NCI-H446 treated with DMSO at 0.1 percent for 48 hours (cell line): ENCODE data around the gene UBASH3A.

Experiments
- DNase-seq: peaks from one replicate; lab custom pipeline; 2025; lab: John Stamatoyannopoulos, UW

UBASH3A gene

GRCh38 chr21:42411197-42411869 lies 7.6 kb downstream of the UBASH3A start:
- no peak for DNase-seq

- DNase-seq: no peak
Observed at GRCh38 chr21:42411891-42412635, 8.4 kb downstream of the UBASH3A start.

DNA sequence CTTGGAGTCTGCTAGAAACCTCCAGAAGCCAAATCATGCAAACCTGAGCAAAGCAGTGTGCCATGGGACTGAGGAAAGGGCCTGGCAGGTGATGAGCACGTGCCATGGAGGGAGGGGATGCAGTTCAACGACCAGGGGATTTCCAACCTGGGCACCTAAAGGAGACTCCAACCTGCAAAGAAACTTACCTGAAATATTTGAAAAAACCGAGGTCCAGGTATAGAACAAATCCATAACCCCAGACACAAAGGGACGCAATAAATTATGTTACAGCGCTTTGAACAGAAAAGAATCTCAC lies 8.9 kb downstream of the UBASH3A start:
- no peak for DNase-seq

GRCh38 chr21:42413093-42413492 lies 9.4 kb downstream of the UBASH3A start:
- no peak for DNase-seq

- no peak for DNase-seq
Observed at GRCh38 chr21:42413500-42413899, 9.8 kb downstream of the UBASH3A start.

DNA sequence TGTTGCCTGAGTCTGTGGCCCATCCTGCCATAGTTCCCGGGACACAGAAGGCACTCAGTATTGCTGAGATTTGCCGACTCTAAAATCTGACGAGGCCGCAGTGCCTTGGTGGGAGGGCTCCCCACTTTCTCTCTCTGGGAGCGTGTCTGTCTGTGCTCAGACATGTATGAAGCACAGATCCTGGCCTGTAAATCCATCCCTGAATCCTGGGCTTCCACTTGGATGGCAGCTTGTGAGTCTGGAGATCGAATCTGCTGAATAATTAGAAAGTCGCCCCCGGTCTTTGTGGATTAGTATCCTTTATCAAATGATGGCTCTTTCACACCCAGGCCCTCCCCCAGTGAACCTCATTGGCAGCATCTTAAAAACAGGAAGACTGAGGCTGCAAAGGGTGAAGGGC lies 10.4 kb downstream of the UBASH3A start:
- no peak for DNase-seq

DNA sequence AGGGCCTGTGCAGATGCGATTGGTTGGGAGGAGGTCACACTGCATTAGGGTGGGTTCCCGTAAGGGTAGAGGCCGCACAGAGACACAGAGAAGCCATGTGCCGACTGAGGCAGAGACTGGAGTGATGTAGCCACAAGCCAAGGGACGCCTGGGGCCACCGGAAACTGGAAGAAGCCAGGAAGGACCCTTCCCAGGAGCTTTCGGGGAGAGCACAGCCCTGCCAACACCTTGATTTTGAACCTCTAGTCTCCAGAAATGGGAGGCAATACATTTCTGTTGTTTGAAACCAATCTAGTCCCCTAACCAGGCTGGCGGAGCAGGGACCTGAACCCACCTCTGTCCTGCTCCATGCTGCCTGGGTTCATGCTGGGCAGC lies 10.8 kb downstream of the UBASH3A start:
- no peak for DNase-seq

GRCh38 chr21:42414928-42415769 lies 11.4 kb downstream of the UBASH3A start:
- no peak for DNase-seq

- DNase-seq: no peak
Observed at GRCh38 chr21:42417533-42417932, 13.8 kb downstream of the UBASH3A start.

GRCh38 chr21:42418886-42419285 lies 15.2 kb downstream of the UBASH3A start:
- no peak for DNase-seq

DNA sequence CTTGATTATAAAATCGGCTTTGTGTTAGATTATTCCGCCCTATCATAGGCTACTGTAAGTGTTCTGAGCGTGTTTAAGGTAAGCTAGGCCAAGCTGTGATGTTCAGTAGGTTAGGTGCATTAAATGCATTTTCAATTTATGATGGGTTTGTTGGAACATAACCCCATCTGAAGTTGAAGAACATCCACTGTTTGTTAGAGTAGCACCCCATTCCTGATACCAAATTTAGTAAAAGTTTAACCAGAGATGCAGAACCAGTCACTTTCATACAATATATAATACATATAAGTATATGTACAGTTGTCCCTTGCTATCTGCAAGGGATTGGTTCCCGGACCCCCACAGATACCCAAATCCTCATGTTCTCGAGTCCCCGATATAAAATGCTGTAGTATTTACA lies 16.1 kb downstream of the UBASH3A start:
- no peak for DNase-seq

- no peak for DNase-seq
Observed at GRCh38 chr21:42421018-42421793, 17.5 kb downstream of the UBASH3A start.

DNA sequence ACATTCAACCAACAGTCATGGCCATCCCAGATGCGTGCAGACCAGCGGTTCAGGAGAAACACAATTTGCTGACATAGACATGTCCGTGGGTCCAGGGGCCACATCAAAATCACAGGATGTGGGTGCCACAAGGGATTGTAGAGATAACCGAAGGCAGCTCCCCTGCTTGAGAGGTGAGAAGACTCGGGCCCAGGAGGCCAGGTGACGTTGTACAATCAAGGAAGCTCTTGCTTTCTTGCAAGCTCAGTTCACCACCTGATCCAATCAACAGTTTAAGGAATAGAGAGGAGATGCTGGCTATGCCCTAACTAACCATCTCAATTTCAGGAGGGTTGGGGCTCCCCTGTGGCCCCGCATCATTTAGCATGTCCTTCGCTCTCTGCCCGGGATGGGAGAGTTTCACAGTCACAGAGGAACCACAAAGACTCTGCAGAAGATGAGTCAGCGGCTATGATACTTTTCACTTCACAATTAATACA lies 19.5 kb downstream of the UBASH3A start:
- DNase-seq: no peak

DNA sequence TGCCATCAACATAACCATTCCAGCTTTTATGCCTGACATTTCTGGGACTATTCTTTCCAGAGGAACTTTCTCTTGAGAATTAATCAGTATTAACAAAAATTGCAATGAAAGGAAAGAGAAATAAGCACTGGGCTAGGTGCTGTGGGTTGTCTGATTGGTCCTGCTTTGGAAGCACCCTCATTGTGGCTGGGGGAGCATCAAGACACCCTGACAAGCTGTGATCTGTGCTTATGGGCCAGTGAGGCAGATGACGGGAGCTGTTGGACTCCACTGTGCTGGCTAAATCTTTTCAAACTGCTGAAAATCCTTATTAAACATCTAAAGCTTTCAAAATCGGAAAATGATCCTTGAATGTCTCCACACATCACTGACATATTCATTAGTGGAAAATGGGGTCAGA lies 20.0 kb downstream of the UBASH3A start:
- DNase-seq: no peak

DNA sequence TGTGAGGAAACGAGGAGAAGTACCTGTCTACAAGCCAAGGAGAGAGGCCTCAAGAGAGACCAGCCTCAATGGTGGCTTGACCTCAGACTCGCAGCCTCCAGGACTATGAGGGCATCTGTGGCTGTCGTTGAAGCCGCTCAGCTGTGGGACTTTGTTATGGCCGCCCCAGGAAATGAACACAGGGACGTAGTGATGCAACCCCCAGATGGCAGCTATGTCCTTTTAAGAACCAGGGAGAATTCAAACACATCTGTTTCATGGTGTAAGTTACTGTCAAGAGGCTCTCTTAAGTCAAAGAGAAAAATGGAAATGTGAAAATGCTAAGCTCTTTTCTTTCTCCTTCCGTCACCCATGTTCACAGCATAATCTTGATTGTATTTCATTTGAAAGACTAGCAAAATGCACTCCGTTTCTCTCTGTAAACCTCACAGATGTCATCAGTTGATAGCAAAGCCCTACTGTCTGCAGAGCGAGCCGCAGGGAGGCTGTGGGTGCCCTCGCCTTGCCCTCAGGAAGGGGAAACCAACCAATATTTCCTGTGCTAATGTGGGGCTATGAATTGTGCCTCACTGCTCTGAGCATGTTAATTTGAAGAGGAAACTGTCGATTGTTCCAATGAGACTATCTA lies 21.3 kb downstream of the UBASH3A start:
- DNase-seq: no peak

DNA sequence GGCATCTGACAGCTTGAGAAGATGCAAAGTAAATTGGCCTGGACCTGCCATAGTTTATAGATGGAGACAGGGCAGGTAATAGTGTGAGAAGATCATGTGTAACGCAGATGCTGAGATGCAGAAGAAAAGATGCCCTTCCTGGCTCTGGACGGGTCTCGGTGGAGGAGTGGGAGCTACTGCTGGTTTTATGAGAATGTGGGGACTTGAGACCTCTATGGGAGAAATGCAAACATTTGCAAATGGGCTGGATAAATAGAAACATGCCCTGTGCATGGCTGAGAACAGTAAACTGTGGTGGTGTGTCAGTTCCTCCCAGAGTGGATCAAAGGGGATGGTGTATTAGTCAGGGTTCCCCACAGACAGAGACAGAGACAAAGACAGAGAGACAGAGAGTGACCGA lies 21.9 kb downstream of the UBASH3A start:
- DNase-seq: no peak

- DNase-seq: no peak
Observed at GRCh38 chr21:42426424-42426823, 22.7 kb downstream of the UBASH3A start.

DNA sequence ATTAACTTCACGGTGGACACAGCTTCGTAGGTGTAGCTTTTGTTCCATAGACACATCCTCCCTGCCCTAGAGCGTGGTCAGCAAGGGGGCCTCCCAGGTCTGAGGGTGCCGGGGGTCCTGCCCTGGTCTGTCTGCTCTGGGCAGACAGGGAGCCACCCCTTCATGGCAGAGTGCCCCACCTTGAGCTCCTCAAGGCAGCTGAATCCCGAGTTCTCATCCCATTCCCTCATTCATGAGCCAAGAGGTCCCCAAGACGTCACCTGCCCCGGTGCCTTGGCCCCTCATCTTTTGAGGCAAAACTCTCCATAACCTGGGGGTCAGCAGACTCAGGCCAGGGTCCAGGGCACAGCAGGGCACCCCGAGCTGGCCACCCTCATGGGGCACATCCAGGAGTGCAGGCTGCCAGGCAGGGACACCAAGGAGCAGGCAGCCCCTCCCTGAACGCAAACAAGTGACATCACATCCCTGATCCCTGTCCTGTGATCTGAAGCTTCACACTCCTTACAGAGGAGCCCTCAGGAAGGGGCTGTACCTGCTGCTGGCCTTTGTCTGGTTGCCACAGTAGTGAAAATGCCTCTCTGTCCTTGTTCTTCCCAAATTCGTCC lies 23.3 kb downstream of the UBASH3A start:
- DNase-seq: no peak

- DNase-seq: no peak
Observed at GRCh38 chr21:42427809-42428419, 24.2 kb downstream of the UBASH3A start.

DNA sequence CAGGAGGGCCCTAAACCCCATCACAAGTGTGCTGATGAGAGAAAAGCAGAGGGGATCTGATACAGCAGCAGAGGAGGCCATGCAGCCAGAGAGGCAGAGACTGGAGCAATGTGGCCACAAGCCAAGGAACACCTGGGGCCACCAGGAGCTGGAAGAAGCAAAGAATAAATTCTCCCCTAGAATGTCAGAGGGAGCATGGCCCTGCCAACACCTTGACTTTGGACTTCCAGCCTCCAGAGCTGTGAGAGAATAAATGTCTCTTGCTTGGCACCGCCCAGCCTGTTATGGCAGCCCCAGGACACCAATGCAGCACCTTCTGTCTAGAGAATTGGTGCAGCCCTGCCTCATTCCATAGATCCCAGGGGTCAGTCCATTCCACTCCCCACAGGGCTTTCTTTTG lies 25.3 kb downstream of the UBASH3A start:
- no peak for DNase-seq

DNA sequence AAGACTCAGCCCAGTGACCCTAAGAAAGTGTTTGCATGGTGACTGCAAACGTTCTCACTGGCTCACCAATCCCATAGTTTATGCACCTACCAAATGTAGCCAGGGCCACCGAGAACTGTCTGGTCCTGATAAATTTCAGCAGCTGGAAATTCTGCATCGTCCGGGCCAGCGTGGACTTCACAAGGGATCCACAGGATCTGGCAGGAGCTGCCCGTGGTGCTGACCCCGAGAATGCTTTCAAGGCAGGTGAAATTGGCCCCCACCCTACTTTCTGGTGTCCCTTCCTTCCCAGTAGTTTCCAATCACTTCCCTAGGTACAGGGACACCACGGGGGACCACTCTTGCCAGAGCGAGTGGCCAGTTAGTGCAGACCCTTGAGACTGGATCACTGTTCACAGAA lies 26.2 kb downstream of the UBASH3A start:
- no peak for DNase-seq
